Ureter (tissue), 1 donor: Measurements from ENCODE around the gene NUP210L. TPM values are rescaled to one million over a fixed set of nuclear protein-coding genes. Genes with fewer than 3 reads are reported as not detected.
"Not testable (repeated sequence)": the region's sequence is repeated elsewhere in the genome, so short reads cannot be mapped to it uniquely, and the experiment has no call there.

Experiments
- DNase-seq: peaks from one replicate; pipeline ENCODE4 v3.0.0-alpha.2; 2020; ENCODE audit warnings: low spot score
- total RNA-seq: library from RNA; stranded (reverse); gene quantifications from one replicate; pipeline ENCODE4 v1.2.4, GENCODE V29; 2023
- donor health status: DM: yes; HTN: yes; CAD: no.

NUP210L gene
- total RNA-seq, 1 donor from 2014 or later, result 0.39 TPM

DNA sequence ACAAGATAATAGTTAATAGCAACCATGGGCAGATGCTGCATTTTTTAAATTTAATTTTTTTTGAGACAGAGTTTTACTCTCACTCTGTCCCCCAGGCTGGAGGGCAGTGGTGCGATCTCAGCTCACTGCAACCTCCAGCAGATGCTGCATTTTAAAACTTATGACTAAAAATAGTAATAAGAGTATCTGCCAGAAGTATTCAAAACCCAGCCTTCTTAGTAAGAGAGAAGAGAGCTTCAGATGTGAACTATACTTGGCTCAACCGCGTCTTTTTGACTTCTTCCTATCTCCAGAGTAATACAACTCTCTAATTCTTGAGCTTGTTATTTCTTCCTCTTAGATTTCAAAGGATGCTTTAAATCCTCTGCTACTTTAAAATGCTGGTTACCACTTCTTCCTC, 159.7 kb downstream of the NUP210L start:
- no peak for DNase-seq

DNA sequence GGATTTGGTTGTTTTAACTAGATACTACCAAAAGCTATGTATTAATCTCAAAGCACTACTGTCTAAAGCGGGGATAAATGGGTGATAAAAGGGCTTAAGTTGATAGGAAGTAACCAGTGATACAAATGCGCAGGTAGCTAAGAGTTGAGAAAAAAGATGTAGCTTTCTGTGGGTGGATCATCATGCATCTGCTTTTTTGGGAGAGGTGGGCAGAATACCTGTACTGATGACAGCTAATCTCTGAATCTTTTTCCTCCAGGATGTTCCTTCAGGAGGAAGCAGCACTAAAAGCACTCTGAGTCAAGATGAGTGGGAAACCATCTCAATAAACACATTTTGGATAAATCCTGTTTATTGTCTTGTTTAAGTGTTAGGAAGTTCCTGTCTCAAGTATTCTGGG, 163.1 kb downstream of the NUP210L start:
- no peak for DNase-seq

DNA sequence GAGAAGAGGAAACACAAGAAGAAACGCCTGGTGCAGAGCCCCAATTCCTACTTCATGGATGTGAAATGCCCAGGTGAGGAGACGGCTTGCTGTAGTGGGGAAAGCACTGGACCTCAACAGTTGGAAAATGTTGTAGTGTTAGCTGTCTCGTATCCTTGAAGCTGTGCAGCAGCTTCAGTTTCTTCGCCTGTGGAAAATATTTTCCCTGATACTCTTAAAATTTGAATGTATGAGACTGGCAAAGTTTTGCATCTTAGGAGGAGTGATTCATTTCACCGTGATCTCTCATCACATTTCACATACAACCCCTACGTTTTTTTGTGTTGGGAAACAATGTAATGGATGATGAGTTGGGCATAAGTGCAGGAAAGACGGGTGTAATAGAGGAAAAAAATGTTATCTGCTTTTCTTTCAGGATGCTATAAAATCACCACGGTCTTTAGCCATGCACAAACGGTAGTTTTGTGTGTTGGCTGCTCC, 163.7 kb downstream of the NUP210L start:
- DNase-seq, result no peak

DNA sequence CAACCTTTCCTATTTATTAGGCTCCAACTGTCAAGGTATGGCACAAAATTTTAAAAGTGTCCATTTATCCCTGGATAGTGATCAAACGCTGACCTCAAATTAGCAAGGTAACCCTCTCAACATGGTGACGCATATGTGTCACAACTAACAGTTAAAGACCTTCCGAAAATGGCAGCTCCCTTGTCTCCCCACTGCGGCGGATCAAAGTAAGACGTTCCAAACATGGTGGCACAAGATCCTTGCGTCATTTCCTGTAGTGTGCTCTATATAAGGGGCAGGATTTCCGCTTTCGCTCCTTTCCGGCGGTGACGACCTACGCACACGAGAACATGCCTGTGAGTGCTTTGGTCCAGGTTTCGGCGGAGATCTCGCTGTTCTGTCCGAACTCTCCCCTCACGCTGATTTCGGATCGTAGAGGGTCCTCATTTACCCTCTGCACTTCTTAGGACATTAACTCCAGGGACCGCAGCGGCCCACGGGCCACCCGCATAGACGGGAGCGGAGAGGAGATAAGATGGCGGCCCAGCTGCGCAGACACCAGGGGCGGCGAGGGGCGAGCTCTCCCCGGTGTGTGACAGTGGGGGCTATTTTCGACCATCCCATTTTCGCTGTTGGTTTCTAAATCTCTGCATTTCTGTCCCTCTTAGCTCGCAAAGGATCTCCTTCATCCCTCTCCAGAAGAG, 164.3 kb downstream of the NUP210L start, which contains the start of gene RPS27:
Gene RPS27, plus strand, starts transcription at position 295 of the 683 bp plus-strand sequence. Its CDS starts 35 bp downstream, at position 330.
- peak; percentile 95 for DNase-seq

DNA sequence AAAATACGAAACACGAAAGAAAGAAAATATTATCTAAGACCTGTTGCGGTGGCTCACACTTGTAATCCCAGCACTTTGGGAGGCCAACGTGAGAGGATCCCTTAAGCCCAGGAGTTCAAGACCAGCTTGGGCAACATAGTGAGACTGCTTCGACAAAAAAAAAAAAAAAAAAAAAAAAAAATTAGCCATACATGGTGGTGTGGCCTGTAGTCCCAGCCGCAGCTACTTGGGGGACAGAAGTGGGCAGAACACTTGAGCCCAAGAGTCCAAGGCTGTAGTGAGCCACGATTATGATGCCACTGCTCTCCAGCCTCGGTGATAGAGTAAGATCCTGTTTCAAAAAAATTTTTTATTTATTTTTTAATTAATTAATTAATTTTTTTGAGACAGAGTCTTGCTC, 167.3 kb downstream of the NUP210L start:
- DNase-seq, result no peak

DNA sequence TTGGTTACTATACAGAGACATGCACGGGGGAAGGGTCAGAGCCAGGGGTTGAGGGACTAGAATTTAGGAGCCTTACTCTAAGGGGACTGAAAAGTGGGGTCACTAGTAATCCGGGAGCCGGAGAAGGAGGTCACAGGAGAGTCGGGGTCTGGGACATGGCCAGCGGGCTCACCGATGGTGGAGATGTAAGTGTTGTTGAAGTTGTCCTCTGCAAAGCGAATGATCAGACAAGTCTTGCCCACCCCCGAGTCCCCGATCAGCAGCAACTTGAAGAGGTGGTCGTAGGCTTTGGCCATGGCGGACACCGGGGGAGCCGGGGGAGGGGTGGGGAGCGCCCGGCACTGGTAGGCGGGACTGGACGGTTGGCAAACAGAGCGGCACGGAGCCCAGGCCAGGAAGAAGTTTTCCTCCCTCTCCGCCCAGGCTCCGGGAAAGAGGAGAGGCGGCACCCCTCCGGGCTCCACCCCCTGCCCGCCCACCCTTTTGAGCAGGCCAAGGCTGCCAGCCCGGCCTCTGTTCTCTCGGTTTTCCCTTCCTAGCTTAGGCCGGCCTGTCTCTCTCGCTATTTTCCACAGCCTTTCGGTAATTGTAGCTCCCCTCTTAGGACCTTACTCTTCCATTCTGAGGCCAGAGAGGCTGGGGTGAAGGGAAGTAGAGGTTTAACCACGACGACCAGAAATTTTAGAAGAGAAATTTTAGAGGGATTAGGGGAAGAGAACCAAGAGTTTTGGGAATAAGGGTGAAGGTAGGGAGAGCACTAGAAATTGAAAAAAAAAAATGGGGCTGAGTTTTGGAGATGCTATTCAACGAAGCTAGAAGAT, 168.7 kb downstream of the NUP210L start, which contains the start of gene RAB13:
Gene RAB13, minus strand, starts transcription at position 399 of the 821 bp plus-strand sequence. Its CDS starts 103 bp downstream, at position 296.
- peak; percentile 91 for DNase-seq

DNA sequence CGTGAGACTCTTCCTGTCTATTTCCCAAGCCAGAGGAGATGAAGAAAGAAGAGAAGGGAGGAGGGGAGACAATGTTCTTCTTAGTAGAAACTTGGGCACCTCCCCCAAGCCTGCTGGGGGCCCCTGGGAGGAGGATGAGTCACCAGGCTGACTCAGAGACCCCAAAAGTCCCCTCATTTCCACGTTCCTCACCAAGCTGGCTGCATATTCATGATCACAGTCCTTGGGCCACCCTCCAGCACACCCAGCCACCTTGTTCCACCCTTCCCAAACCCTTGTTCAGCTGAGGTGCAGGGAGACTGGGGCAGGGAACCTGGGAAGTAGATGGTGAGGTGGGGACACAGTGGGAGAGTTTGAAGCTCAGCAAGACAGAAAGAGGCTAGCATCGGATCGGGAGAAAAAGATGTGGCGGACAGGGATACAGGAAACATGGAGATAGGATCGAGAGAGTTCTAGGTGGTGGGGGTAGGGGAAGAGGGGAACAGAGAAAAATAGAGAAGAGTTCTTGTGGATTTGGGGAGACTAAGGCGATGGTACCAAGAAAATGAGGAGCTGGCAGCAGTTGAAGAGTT, 169.4 kb downstream of the NUP210L start:
- no peak for DNase-seq

GRCh38 chr1:153984123-153984894, 170.6 kb downstream of the NUP210L start:
- DNase-seq, result no peak

- DNase-seq, result not testable (repeated sequence)
These were observed 173.1 kb downstream of the NUP210L start for GRCh38 chr1:153981735-153982134.

DNA sequence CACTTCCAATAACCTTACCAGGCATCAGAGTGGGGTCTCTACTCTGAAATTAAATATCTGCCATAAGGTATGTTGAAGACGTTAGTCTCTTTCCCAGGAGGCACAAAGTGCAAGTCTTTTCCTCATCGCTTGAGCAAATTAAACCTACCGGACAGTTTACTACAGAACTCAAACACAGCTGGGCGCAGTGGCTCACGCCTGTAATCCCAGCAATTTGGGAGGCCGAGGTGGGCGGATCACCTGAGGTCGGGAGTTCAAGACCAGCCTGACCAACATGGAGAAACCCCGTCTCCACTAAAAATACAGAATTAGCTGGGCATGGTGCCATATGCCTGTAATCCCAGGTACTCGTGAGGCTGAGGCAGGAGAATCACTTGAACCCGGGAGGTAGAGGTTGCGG, 175.8 kb downstream of the NUP210L start:
- not testable (repeated sequence) for DNase-seq

- DNase-seq, result no peak
These were observed 176.5 kb downstream of the NUP210L start for GRCh38 chr1:153978274-153978909.

DNA sequence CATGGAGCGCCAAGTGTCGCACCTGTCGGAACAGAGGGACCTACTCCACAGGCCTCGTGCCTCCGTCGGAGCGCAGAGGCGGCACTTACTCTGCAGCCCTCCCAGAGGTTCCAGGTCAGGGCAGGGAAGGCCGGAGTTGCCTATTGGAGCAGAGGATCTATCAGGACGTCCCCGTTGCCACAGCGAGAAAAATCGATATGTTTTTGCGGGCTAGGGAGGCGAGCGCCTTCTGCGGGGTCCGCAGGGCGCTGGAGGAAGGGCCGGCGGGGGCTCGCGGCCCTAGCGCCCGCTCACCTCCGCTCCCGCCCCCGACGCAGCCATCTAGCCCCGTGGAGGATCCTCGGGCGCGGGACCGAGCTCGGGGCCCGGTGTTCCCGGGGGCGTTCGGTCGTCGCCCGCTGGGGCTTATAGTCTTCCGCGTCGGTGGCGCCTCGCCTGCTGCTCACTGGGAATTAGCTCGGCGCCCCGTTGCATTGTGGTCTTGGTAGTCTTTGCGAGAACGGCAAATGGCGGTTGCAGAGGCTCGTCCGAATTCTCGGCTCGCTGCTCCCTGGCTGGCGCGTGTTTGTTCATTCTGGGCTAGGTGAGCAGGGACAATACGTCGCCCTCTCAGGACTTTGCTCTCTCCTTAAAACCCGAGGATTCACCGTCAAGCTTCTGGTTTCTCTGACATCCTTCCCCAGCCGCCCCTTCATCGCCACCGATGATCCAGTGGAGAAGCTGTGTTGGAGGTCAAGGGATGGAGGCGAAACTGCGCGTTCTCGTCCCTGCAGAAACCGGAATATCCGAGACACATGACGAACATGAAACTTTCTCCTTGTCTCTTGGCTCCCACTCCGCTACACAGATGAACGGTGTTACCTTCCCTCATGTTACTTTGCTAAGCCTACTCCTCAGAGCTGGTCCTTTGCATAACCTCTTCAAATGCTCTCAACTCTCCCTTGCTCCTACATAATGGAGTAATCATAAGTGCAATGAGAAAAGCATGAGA, 177.3 kb downstream of the NUP210L start, which contains the start of gene JTB:
Gene JTB, minus strand, starts transcription at position 425 of the 991 bp plus-strand sequence. Its CDS starts 422 bp downstream, at position 3.
- peak; percentile 90 for DNase-seq

- DNase-seq, result no peak
These were observed 178.0 kb downstream of the NUP210L start for GRCh38 chr1:153976819-153977249.

DNA sequence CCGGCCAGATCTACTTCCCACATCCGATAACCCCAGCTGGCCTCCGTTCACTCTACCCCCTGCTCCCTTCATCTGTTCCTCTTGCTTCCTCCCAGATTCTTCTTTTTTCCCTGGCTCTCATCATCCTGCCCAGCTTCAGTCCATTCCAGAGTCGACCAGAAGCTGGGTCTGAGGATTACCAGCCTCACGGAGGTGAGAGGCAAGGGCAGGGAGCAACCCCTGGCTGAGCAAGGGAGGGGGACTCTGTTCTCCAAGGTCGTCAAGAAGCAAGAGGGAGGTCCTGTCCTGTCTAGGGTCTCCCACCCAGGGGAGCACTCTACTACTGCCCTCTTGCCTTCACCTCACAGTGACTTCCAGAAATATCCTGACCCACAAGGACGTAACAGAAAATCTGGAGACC, 181.3 kb downstream of the NUP210L start:
- no peak for DNase-seq

DNA sequence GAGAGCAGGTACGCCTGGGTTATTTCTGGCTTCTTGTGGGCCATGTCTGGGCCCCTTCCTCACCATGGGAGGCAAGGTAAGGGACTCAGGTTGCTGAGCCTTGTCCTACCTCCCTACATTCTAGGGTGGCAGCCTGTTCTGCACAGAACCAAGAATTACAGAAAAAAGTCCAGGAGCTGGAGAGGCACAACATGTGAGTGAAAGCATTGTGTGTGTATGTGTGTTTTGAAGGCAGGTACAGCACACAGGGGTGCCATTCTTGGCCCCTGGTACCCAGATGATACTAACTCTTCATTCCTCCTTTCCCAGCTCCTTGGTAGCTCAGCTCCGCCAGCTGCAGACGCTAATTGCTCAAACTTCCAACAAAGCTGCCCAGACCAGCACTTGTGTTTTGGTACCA, 181.8 kb downstream of the NUP210L start:
- no peak for DNase-seq

- no peak for DNase-seq
These were observed 184.5 kb downstream of the NUP210L start for GRCh38 chr1:153970346-153970745.

- no peak for DNase-seq
These were observed 185.9 kb downstream of the NUP210L start for GRCh38 chr1:153968972-153969371.

DNA sequence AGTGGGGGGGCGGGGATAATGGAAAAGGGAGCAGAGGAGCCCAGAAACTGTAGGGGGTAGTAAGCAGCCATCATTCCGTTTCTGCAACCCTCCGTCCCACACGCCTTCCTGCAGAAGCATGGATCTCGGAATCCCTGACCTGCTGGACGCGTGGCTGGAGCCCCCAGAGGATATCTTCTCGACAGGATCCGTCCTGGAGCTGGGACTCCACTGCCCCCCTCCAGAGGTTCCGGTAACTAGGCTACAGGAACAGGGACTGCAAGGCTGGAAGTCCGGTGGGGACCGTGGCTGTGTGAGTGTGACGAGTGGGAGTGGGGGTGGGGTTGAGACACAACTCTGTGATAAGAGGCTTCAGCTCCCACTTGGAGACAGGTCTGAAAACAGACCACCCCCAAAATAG, 186.5 kb downstream of the NUP210L start:
- no peak for DNase-seq

DNA sequence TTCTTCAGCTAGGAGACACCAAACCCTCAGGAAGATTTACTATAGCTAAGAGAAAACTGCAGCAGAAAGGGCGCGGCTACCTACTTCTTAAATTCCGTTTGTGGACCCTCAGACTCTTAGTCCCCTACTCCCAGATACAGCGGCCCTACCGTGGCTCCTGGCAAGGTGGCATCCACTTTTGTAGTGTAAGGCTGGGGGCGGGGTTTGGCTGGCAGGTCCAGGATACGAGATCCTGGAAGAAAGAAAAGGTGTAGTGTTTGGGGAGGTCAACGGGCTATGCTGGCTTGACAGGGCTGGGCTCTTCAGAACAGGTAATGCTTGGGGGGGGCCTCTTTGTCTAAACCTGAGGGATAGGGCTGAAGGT, 186.9 kb downstream of the NUP210L start:
- no peak for DNase-seq
